AG09309 (cell line): ENCODE measurements around the gene ADGRB2.

Experiments
- DNase-seq: peaks from one replicate; pipeline ENCODE4 v3.0.0-alpha.2; 2010; ENCODE audit warnings: low read depth
- H3K4me3 ChIP-seq: 2 replicates; pipeline ENCODE4 v1.5.1; 2011; ENCODE audit warnings: mild to moderate bottlenecking, low read depth, low read length, moderate library complexity; ENCODE audit not compliant: control insufficient read depth
- TF ChIP-seq, protein P1 (sequence below): IDR thresholded peaks from 2 replicates; pipeline ENCODE4 v1.5.1; 2011; ENCODE audit warnings: mild to moderate bottlenecking, low read depth, low read length, inconsistent platforms; ENCODE audit not compliant: insufficient read depth, control insufficient read depth; ENCODE audit errors: missing control alignments

The ADGRB2 gene

DNA sequence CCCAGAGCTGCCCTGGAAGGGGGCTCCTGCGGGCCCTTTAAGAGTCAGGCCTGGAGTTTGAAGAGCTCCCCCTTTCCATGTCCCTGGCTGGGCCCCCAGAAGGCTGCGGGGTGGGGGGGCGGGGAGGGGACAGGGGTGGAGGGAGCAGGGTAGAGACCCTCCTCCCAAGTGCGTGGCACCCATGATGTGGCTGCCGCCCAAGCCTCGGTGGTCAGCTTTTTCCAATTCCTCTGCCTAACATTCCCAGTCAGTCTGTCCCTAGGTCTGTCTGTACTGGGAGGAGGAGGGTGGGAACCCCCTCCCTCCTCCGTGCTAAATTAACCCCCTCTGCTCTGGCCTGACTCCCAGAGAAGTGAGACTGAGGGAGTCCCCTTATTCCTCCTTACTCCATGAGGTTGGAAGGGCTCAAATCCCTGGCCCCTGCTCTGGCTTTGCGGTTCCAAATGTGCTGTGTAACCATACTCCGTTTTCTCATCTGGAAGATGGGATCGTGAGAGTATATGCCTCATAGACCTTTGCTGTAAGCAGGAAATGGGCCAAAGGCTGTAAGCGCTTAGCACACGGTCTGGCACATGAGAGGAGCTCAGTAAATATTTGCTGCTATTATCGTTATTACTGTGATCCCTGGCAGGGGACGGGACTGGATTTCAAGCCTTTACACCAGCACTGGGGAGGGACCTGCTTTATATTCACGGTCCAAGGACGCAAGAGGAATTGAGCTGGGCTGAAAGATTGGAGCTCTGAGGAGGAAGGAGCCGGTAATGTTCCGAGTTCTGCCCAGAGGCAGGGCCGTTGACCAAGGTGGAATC, 59.7 kb downstream of the ADGRB2 start:
- no peak for DNase-seq
- TF ChIP-seq, protein P1, sequence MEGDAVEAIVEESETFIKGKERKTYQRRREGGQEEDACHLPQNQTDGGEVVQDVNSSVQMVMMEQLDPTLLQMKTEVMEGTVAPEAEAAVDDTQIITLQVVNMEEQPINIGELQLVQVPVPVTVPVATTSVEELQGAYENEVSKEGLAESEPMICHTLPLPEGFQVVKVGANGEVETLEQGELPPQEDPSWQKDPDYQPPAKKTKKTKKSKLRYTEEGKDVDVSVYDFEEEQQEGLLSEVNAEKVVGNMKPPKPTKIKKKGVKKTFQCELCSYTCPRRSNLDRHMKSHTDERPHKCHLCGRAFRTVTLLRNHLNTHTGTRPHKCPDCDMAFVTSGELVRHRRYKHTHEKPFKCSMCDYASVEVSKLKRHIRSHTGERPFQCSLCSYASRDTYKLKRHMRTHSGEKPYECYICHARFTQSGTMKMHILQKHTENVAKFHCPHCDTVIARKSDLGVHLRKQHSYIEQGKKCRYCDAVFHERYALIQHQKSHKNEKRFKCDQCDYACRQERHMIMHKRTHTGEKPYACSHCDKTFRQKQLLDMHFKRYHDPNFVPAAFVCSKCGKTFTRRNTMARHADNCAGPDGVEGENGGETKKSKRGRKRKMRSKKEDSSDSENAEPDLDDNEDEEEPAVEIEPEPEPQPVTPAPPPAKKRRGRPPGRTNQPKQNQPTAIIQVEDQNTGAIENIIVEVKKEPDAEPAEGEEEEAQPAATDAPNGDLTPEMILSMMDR, result no peak
- peak overlapping the region; percentile 85 for H3K4me3 ChIP-seq

DNA sequence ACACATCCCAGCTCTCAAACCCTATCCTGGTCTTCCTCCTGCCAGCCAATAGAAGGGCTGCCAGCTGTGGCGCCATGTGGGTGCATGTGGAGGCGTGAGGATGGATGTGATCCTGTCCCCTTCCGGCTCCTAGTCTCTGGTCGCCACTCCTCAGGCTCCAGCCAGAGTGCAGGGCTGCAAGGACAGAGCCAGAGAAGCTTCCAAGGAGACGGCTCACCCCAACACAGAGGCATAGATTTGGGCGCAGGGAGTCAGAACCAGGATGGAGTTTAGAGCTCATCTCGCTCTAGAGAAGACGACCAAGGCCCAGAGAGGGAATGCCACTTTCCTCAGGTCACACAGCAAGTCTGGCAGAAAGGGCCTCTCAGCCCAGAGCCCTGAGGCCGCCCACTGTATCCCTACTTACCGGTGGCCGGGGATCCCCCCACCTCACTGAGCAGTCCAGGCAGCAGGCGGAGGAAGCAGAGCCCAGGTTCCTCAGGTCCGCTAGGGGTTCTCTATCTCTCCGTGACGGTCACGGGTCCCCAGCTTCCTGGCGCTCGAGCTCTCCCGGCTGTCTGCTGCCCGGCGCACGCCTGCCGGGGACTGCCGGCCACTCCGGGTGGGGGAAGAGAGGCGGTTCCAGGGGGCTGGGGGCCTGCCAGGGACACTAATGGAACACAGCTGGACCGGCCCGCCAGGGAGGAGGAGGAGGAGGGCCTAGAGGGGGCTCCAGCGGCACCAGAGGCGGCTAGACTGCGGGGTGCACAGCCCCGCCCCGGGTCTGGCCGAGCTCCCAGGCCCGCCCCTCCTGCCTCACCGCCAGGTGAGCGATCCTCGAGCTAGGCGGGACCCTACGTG, 60.5 kb downstream of the ADGRB2 start, which contains the start of gene COL16A1:
COL16A1 (minus strand) TSS at position 587 of the 840 bp plus-strand sequence. CDS start 1,824 bp downstream, outside the sequence.
- H3K4me3 ChIP-seq, result peak within 1 kb of the TSS; percentile 85
- TF ChIP-seq, protein P1, result no peak
- DNase-seq, result no peak

DNA sequence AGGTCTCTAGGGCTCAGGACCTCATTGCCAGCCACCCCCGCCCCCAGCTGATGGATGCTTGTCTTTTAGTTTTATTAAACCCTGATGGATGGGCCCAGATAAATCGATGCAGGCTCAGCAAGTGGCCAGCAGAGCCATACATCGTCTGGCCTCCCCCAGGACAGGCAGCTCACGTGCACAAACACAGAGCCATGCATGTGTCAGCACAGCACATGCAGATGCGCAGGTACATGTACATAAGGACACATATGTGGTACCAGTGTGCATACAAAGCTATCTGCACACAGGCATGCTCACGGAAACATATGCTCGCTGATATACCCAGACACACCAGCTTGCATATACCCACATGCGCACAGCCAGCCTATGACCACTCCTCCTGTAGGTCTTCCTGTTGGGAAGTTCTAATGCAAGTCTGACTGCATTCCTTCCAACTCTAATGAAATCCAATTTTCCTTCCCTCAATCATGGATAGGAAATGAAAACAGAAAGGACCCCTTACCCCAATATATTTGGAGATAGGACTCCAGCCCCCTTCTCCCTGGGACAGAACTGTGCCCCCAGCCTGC, 61.2 kb downstream of the ADGRB2 start:
- DNase-seq, result no peak
- TF ChIP-seq, protein P1, result no peak
- H3K4me3 ChIP-seq, result peak overlapping the region; percentile 85

DNA sequence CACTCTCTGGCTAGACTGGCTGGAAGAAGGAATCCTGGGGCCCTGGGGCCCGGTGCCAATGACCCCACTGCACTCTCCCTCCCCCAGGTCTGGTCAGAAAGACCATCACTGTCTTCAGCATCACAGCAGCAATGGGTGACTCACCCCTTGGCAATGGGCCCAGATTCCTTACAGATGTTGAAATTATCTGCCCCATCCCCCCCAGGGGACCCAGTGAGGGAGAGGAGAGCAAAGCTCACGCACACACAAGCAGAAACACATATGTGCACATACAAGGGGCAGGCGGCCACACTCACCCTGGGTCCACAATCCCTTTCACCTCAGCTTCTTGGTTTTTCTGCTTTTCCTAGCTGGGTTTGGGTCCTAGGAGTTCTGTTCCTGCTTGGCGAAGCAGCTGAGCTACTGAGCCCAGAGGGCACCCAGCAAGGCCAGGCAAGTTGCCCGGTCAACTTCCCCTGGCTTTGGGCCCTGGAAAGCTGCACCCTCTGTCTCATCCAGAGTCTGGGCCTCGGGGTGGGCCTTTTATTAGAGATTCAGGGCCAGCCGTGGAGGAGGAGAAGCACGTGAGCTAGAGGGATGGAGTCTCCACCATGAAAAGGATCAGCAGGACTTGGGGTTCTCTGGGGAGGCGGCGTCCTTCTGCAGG, 62.9 kb downstream of the ADGRB2 start:
- TF ChIP-seq, protein P1, result no peak
- DNase-seq, result peak; percentile 93
- peak overlapping the region; percentile 85 for H3K4me3 ChIP-seq

DNA sequence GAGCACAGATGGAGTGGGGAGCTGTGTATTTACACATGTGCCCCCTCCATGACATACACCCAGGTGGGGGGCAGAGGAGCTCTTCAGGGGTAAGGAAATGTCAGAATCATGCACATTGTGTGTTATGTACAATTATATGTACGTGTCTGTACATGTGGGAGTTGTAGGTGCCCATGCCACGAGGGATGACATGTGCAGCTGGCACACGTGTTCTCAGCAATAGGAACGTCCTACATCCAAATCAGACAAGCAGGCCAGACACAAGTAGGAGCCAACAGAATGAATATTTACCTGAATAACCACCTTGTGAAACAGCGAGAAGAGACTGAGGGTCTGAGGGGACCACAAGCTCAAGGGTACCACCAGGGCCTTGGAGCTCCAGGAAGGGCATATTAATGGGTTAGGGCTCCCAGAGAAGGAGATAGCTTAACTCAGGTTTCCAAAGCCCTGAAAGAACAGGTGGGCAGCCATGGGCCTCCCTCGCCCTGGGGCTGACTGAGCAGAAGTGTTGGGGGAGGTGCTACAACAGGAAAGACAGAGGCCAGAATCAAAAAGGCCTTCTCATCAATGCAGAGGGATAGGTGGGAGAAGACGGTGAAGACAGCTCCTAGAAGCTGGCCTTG, 63.6 kb downstream of the ADGRB2 start:
- peak overlapping the region; percentile 85 for H3K4me3 ChIP-seq
- no peak for DNase-seq
- TF ChIP-seq, protein P1, result no peak
